Measurements from ENCODE around the gene DPM2.

DPM2 gene

DNA sequence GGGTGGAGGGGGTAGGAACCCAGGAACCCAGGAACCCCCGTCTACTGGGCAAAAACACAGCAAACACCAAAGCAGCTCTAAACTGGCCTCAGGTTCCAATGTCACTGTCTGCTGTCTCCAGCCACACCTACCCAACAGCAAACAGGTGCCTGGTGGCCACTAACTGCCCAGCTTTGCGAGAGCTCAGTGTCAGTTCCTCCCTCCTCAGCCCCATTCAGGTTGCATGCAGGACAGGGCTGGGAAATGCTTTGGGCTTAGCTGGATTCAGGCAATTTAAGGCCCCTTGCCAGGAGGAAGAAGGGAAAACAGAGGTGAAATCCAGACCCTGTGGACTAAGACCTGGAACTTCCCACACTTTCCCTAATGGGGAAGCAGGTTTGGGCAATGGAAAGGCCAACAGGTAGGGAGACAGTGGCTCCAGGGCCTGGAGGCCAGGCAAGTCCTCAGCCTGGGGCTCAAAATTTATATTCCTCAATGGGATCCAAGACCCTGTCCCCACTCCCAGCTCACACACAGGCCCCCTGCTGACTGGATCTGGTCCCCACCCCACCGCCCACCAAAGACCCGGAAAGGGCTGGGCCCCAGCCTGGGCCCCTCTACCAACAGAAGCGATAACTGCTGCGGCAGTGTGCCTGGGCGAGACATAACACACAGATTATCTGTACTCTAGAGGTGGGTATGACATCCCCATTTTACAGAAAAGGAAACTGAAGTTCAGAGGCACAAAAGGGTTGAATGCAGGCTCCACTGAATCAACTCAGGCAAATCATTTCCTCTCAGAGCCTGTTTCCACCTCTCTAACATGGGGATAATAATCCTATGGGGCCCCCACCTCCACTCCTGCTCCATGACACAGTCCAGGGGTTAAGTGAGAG lies 39.6 kb upstream of the DPM2 start:
- H3K4me3 ChIP-seq (ENCODE audit: low read length in 2 of 2), result peak overlapping the region in 1 of 2 donors; percentile 30
- WGBS, 2 donors (ENCODE audit: extremely low coverage in 2 of 2, insufficient read length in 2 of 2, insufficient replicate concordance in 1 of 2), result no CpG with 5 or more reads among the region's 7 CpGs
- no peak overlapping the region for H2BK12ac ChIP-seq (ENCODE audit: low read length)
- no peak overlapping the region for H3K4ac ChIP-seq (ENCODE audit: low read length)
- H4K8ac ChIP-seq (ENCODE audit: low read depth, low read length), result no peak overlapping the region
- peaks cover 19% of the 10 kb centered on the region for H3K79me1 ChIP-seq (ENCODE audit: low read depth, low read length)
- peak overlapping the region; percentile 54 for H3K4me2 ChIP-seq (ENCODE audit: insufficient read depth, low read length, poor library complexity, severe bottlenecking)
- H3K36me3 ChIP-seq (replicated peaks in 1 of 2; ENCODE audit: control insufficient read depth in 2 of 2, insufficient read depth in 2 of 2, low read length in 2 of 2), result peaks cover 0 to 9% of the 10 kb centered on the region in 2 donors
- no peak for DNase-seq (ENCODE audit: low spot score)
- H3K27me3 ChIP-seq (ENCODE audit: control insufficient read depth in 3 of 3, insufficient read depth in 3 of 3, low read depth in 1 of 3, low read length in 3 of 3), result no peaks in the 10 kb centered on the region
- H3K4me1 ChIP-seq (ENCODE audit: control insufficient read depth in 2 of 2, insufficient read depth in 1 of 2, low read depth in 1 of 2, low read length in 2 of 2), result peaks cover 35 to 42% of the 10 kb centered on the region in 2 donors
- no peak overlapping the region for H3K14ac ChIP-seq (ENCODE audit: low read length)
- no peak overlapping the region for H3K23ac ChIP-seq (ENCODE audit: low read depth, low read length, poor library complexity)
- no peak overlapping the region for H2BK15ac ChIP-seq (ENCODE audit: low read length)
- H3K9ac ChIP-seq (ENCODE audit: low read depth, low read length, poor library complexity), result no peak overlapping the region
- no peak overlapping the region for H3K18ac ChIP-seq (ENCODE audit: low read length)
- no peak overlapping the region for H4K91ac ChIP-seq (ENCODE audit: low read depth, low read length, poor library complexity)
- no peak overlapping the region for H3K27ac ChIP-seq (replicated peaks; ENCODE audit: low read length)
- no peak overlapping the region for H2AK5ac ChIP-seq (ENCODE audit: low read depth, low read length)
- no peak overlapping the region for H2BK120ac ChIP-seq (ENCODE audit: low read depth, low read length)
- no peaks in the 10 kb centered on the region for H3K9me3 ChIP-seq (replicated peaks in 1 of 2; ENCODE audit: control insufficient read depth in 2 of 2, insufficient read depth in 1 of 2, low read depth in 1 of 2, low read length in 2 of 2)
- no peak overlapping the region for H2AFZ ChIP-seq (ENCODE audit: low read length)
- no peak overlapping the region for H2BK5ac ChIP-seq (ENCODE audit: low read length)

DNA sequence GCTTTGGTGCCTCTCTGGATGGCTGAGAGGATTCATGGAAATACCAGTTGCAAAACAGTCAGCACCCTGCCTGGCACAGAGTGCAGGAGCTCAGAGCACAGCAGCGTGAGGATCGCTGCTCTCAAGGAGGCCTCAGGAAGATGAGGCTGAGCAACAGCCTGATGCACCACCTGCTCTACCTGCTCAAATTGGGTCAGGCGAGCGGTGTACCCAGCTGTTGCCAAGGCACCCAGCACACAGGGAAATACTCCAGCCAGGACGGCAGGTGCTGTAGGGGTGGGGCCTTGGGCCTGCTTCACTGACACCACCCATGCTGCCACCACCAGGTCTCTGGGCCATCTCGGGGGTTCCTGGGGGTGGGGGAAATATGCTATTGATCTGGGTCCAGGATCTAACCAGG lies 38.8 kb upstream of the DPM2 start:
- H3K4me3 ChIP-seq (ENCODE audit: low read length in 2 of 2), result no peak overlapping the region
- H3K4me2 ChIP-seq (ENCODE audit: insufficient read depth, low read length, poor library complexity, severe bottlenecking), result no peak overlapping the region
- H2BK5ac ChIP-seq (ENCODE audit: low read length), result no peak overlapping the region
- H3K27ac ChIP-seq (replicated peaks; ENCODE audit: low read length), result no peak overlapping the region
- H3K36me3 ChIP-seq (replicated peaks in 1 of 2; ENCODE audit: control insufficient read depth in 2 of 2, insufficient read depth in 2 of 2, low read length in 2 of 2), result peaks cover 0 to 9% of the 10 kb centered on the region in 2 donors
- no peak overlapping the region for H2BK12ac ChIP-seq (ENCODE audit: low read length)
- DNase-seq (ENCODE audit: low spot score), result no peak
- H3K14ac ChIP-seq (ENCODE audit: low read length), result no peak overlapping the region
- H4K8ac ChIP-seq (ENCODE audit: low read depth, low read length), result no peak overlapping the region
- no peak overlapping the region for H2AFZ ChIP-seq (ENCODE audit: low read length)
- no peak overlapping the region for H3K4ac ChIP-seq (ENCODE audit: low read length)
- H2AK5ac ChIP-seq (ENCODE audit: low read depth, low read length), result no peak overlapping the region
- H3K18ac ChIP-seq (ENCODE audit: low read length), result no peak overlapping the region
- H3K27me3 ChIP-seq (ENCODE audit: control insufficient read depth in 3 of 3, insufficient read depth in 3 of 3, low read depth in 1 of 3, low read length in 3 of 3), result no peaks in the 10 kb centered on the region
- no peak overlapping the region for H4K91ac ChIP-seq (ENCODE audit: low read depth, low read length, poor library complexity)
- H2BK15ac ChIP-seq (ENCODE audit: low read length), result no peak overlapping the region
- no CpG with 5 or more reads among the region's 6 CpGs for WGBS, 2 donors (ENCODE audit: extremely low coverage in 2 of 2, insufficient read length in 2 of 2, insufficient replicate concordance in 1 of 2)
- H2BK120ac ChIP-seq (ENCODE audit: low read depth, low read length), result no peak overlapping the region
- H3K9ac ChIP-seq (ENCODE audit: low read depth, low read length, poor library complexity), result no peak overlapping the region
- peaks cover 39 to 45% of the 10 kb centered on the region in 2 donors for H3K4me1 ChIP-seq (ENCODE audit: control insufficient read depth in 2 of 2, insufficient read depth in 1 of 2, low read depth in 1 of 2, low read length in 2 of 2)
- peaks cover 22% of the 10 kb centered on the region for H3K79me1 ChIP-seq (ENCODE audit: low read depth, low read length)
- H3K9me3 ChIP-seq (replicated peaks in 1 of 2; ENCODE audit: control insufficient read depth in 2 of 2, insufficient read depth in 1 of 2, low read depth in 1 of 2, low read length in 2 of 2), result no peaks in the 10 kb centered on the region
- no peak overlapping the region for H3K23ac ChIP-seq (ENCODE audit: low read depth, low read length, poor library complexity)

DNA sequence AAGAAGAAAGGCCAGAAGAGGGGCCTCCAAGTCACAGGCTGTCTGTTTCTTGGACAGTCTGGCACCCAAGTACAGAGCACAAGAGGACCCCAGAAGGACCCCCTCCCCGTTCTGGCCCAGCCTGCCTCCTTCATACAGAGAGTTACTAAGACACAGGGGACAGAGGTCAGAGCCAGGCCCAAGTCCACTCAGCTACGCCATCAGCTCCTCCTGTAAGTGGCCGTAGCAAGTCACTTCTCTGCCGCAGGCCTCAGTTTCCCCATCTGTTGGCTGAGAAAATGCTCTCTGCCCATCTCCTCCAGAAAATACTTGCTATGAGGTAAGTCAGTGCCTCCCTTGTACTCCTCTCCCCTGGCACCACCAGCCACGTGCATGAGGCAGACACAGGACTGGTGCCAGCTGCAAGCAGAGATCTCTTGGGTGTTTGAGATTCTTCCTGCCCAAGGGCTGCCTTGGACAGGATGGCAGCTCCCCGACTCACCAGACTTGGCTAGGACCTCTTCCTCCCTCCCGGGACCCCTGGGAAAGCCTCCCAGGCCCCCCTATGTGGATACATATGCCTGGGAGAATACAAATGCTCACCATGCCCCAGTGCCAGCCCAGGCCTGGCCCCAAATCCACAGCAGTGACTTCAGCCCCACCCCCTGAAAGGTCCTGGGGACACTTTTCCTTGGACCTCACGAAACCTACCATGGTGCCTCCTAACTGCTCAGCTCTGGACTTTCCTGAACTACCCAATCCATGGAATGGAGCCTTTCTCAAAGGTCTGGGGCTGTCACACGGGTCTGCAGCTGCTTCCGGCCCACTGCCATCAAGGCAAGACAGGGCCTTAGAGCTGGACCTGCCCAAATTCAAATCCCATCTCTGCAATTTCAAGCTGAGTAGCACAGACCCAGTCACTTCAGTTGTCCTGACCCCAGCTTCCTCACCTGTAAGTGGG lies 38.0 kb upstream of the DPM2 start:
- no peak overlapping the region for H4K8ac ChIP-seq (ENCODE audit: low read depth, low read length)
- no peak overlapping the region for H3K9ac ChIP-seq (ENCODE audit: low read depth, low read length, poor library complexity)
- H3K4me1 ChIP-seq (ENCODE audit: control insufficient read depth in 2 of 2, insufficient read depth in 1 of 2, low read depth in 1 of 2, low read length in 2 of 2), result peaks cover 43 to 51% of the 10 kb centered on the region in 2 donors
- no peaks in the 10 kb centered on the region for H3K9me3 ChIP-seq (replicated peaks in 1 of 2; ENCODE audit: control insufficient read depth in 2 of 2, insufficient read depth in 1 of 2, low read depth in 1 of 2, low read length in 2 of 2)
- H4K91ac ChIP-seq (ENCODE audit: low read depth, low read length, poor library complexity), result no peak overlapping the region
- H2BK120ac ChIP-seq (ENCODE audit: low read depth, low read length), result no peak overlapping the region
- H3K23ac ChIP-seq (ENCODE audit: low read depth, low read length, poor library complexity), result no peak overlapping the region
- H3K18ac ChIP-seq (ENCODE audit: low read length), result no peak overlapping the region
- H2BK5ac ChIP-seq (ENCODE audit: low read length), result no peak overlapping the region
- H3K4ac ChIP-seq (ENCODE audit: low read length), result no peak overlapping the region
- no CpG with 5 or more reads among the region's 10 CpGs for WGBS, 2 donors (ENCODE audit: extremely low coverage in 2 of 2, insufficient read length in 2 of 2, insufficient replicate concordance in 1 of 2)
- no peak overlapping the region for H2AFZ ChIP-seq (ENCODE audit: low read length)
- H3K27ac ChIP-seq (replicated peaks; ENCODE audit: low read length), result no peak overlapping the region
- peaks cover 24% of the 10 kb centered on the region for H3K79me1 ChIP-seq (ENCODE audit: low read depth, low read length)
- peaks cover 0 to 9% of the 10 kb centered on the region in 2 donors for H3K36me3 ChIP-seq (replicated peaks in 1 of 2; ENCODE audit: control insufficient read depth in 2 of 2, insufficient read depth in 2 of 2, low read length in 2 of 2)
- no peak overlapping the region for H3K4me2 ChIP-seq (ENCODE audit: insufficient read depth, low read length, poor library complexity, severe bottlenecking)
- H2AK5ac ChIP-seq (ENCODE audit: low read depth, low read length), result no peak overlapping the region
- no peak overlapping the region for H3K4me3 ChIP-seq (ENCODE audit: low read length in 2 of 2)
- H2BK15ac ChIP-seq (ENCODE audit: low read length), result no peak overlapping the region
- H3K14ac ChIP-seq (ENCODE audit: low read length), result no peak overlapping the region
- no peak overlapping the region for H2BK12ac ChIP-seq (ENCODE audit: low read length)
- no peaks in the 10 kb centered on the region for H3K27me3 ChIP-seq (ENCODE audit: control insufficient read depth in 3 of 3, insufficient read depth in 3 of 3, low read depth in 1 of 3, low read length in 3 of 3)
- DNase-seq (ENCODE audit: low spot score), result no peak
